Hematopoietic multipotent progenitor cell treated with erythropoietin and hydrocortisone succinate and interleukin-3 and kit ligand, for 6 days (in vitro differentiated cells): ENCODE data around the gene PXMP4.

Experiments used
- DNase-seq: peaks from one replicate; pipeline ENCODE4 v3.0.0-alpha.2; 2015

Gene PXMP4

DNA sequence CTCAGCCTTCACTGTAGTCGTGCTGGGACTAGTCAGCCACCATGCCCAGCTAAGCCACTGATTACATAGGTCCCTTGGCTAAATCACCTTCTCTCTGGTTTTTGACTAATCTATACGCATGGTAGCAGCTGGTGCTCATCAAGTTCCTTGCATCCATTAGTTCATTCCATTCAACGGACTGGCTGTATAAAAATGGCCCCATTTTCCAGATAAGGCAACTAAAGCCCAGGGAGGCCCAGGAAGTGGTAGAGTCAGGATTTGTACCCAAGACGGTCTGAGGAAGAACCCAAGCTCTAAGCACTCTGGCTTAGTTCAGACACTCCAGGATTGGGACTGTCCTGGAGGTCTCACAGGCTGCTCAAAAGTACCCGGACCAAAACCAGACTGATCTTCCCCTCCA is 38.8 kb downstream of the PXMP4 start:
- no peak for DNase-seq

DNA sequence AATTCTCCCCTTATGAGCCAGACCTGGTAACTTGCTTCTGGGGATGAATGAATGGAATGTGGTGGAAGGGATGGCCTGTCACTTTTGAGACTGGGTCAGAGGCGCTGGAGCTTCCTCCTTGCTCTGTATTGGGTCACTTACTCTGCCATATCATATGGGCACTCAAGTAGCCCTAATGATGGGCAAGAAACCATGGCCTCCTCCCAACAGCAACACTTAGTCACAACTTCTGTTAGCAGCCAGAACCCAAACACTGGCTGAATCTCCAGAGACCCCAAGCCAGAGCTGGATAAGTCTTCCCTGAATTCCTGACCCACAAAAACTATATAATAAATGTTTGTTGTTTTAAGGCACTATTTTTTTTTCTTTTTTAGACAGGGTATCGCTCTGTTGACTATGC is 39.4 kb downstream of the PXMP4 start:
- no peak for DNase-seq

DNA sequence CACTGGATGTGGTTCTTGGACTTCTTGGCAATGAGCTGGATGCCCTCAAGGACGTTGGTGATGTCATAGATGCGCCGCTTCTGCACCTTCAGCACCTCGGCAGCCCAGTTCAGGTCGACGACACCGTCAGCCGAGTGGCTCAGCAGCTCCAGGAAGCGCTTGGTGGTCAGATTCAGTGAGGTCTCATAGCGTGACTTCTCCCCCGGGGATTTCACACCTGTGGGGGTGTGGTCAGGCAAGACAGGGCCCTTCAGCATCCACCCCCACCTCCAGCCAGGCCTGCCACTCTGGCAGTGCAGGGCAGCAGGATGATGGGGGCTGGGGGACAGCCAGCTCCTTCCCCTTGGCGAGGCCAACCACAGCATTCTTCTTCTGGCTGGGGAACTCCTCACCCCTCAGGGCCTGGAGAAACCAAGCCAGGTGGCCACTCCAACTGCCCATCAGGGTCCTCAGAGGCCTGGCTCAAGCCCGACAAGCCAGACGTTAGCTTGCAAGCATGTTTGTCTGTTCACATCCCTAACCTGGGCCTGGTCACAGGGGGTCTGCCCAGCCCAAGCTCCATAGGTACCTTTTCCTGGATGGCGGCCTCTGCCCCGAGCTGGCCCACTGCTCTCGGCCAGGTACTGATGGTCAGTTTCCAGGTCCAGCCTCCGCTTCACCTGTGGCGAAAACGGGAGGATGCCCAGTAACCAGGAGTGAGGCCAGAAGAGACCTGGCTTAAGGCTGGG is 40.2 kb downstream of the PXMP4 start:
- no peak for DNase-seq

DNA sequence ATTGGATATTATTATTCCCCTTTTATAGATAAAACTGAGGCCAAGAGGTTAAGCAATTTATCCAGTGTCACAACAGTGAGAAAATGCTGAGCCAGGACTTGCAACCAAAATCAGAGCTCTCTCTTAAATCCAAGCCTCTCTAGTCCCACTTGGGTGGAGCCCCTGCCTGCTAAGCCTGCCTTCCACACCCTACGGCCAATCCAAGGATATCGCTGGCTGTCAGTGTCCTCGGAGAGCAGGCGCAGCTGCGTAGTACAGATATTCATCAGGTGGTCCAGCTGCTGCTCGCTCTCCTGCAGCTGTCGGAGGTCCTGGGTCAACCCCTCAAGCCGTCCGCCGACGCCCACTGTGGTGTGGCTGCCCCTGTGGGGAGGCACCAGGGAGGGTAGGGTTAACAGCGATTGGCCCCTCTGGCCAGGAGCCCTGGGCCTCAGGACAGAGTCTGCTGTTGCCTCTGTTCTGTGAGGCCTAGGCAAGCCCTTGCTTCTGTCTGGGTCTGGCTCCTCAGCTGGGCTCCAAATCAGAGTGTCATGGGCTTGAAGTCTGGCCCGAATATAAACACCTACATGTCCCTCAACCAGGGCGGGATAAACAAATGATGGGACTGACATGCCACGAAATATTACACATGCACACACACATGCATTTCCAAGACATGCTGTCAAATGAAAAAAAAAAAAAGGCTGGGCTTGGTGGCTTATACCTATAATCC is 42.0 kb downstream of the PXMP4 start:
- DNase-seq = no peak

DNA sequence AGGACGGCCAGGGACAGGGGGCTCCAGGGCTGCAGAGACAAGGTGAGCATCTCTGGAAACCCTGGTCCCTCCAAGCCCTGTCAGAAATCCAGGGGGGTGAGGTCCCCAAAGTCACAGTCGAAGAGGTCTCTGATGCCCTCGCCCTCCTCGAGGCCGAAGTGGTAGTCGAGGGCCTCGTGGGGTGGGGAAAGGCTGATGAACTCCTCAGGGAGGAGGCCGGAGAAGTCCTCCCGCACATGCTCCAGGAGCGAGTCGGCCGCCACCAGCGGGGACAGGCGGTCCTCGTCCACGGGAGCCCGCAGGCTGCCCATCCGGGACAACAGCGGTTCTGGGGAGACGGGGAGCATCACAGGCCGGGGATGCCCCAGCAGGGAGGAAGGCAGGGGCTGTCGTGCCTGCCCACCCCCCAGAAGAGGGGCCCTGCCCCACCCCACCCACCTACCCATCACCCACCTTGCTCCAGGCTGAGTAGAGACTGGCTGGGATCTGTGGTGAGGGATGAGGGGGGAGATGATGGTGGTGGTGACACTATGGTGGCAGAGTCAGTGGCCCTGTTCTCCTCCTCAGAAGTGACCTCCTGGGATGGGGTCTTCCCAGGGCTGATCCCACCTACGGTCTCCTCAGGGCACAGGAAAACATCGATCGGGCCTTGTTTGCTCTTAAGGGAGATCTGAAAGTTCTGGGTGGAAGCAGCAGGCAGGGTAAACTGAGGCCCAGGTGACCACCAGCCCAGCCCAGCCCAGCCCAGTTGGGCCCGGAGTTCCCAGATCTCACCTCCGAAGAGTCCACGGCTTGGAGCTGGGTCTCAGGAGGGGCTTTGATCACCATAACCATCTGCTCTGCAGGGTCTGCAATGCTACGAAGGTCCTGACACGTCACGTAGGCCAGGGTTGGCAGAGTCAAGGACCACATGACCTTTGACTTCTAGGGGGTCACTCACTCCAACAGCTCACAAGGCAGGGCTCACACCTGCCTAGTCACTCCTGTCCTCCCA is 43.2 kb downstream of the PXMP4 start:
- DNase-seq = no peak

DNA sequence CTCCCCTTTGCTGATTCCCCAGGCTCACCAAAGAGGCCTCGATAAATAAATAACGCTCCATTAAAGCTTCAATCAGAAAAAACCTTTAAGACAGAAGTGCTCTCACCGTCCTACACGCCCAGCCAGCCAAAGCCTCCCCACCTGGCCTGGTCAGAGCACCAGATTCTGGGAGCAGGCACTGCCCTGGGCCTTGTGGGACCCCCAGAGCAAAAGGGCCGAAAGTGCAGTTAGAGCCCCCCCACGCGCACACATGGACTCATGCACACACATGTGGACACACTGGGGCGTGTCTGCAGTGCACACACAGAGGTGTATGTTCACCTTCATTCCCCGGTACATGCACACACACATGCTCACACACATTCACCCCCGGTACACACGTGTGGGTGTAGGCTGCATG is 44.0 kb downstream of the PXMP4 start:
- DNase-seq = no peak

DNA sequence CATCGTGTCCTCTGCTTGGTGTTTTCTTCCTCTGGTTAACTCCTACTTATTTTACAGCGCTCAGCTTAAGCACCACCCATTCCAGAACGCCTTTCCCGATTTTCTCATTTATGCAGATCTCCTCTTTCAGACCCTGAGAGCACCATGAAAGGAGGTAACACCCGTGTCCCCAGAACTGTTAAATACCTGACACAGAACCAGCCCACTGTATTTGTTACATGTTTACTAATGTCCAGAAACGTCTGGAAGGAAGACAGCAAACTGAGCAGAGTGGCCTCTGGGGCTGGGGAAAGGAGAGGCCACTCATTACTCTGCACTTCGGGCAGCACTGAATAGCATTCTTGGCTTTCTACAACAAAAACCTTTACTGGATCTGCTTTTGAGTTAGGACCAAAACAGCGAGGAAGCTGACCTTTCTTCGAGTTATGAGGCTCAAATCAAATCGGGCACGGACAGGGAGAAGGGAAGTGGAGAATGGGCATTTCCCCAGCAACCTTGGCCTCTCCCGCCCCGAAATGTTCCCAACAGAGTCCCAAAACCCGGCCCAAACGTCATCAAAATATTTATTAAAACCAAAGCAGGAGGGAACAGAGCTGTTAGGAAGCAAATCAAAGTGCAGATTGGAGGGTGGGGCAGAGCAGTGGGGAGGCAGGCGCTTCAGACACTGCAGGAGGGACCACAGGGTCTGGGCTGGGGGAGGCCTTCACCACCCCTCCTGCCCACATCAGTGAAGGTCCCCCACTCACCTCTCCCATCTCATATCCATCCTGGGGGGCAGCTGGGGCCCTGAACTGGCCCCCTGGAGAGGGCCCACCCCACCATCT is 44.8 kb downstream of the PXMP4 start:
- DNase-seq = no peak

DNA sequence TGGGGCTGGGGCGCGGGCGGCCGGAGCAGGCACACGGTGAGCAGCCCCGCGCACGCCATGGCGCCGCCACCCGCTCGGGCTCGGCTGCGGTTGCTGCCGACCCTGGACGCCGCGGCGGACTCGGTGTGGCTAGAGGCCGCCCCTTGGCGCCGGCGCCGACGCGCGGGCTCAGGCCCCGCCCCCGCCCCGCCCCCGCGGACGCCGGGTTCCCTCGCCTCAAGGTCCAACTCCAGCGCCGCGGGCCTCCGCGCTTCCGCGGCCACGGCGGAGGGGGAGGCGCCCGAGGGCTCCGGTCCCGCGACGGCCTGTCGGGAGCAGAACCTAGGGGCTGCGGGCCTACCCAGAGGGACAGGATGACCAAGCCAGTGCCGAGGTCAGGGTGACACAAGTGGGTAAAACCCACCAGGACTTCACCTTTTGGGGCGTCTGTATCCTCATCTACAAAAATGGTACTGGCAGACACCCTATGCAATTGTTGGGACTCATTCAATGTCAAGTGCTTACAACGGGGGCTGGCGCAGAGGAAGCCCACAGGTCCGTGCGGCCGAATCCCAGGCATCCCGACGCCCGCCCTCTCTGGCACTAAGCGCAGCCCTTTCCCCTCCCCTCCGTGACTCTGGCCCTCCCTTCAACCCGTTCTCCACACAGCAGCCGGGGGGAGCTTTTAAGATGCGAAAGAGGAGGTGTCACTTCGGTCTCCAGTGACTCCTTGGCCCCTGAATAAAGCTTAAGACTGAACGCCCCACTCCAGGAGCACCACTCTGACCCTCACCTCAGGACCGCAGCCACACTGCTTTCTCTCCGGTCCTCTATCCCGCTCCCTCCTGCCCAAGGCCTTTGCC is 45.6 kb downstream of the PXMP4 start, which contains the start of gene NECAB3:
Gene NECAB3 (minus strand): TSS at position 135 of the 842 bp plus-strand sequence. CDS start 76 bp downstream, at position 59.
- DNase-seq = peak; percentile 80

DNA sequence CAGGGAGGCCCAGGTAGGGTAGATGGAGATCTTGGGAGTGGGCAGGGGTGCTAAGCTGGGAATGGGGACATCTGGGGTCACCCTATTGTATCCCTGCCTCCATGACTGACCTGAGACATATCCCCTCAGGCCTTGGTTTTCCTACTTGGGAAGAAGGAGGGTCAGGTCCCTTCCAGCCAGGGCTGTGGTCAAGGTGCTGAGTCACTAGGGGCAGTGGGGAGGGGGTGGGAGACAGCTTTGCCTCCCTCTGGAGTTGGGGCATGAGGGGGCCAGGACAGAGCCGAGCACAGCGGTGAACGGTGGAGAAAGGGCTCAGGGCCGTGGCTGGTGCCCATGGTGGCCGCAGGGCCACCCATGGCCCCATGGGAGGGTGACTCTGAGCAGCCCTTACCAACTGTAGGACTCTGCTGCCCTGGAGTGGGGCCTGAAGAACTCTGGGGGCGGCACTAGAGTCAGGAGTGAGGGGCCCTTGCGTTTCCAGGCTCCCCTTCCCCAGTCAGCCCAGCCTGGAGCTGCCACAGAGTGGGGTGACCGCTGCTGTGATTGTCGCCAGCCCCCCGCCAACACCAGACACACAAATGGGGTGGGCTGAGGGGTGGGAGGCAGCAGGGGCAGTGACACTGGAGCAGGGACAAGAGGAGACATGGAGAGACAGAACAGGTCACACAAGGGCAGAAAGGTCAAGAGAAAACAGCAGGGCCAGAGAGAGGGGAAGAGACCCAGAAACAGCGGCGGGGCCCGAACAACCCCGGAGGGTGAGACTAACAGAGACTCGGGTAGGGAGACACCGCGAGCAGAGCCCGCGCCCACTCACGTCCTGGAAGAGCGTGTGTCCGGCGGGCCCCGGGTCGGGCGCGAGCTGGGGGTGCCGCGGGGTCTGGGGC is 46.5 kb downstream of the PXMP4 start:
- peak; percentile 60 for DNase-seq

DNA sequence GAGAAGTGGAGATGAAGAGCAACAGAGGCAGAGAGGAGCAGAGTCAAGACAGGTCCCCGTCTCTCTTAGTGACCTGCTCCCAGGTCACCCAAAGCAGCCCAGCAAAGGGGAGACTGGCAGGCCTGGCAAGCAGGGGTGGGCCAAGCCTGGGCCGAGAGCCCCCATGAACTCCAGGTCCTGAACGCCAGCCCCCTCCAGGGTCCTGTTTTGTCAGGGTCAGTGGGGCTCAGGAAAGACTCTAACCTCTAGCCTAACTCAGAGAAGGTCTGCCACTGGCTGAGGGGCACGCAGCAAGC is 47.0 kb downstream of the PXMP4 start:
- no peak for DNase-seq

DNA sequence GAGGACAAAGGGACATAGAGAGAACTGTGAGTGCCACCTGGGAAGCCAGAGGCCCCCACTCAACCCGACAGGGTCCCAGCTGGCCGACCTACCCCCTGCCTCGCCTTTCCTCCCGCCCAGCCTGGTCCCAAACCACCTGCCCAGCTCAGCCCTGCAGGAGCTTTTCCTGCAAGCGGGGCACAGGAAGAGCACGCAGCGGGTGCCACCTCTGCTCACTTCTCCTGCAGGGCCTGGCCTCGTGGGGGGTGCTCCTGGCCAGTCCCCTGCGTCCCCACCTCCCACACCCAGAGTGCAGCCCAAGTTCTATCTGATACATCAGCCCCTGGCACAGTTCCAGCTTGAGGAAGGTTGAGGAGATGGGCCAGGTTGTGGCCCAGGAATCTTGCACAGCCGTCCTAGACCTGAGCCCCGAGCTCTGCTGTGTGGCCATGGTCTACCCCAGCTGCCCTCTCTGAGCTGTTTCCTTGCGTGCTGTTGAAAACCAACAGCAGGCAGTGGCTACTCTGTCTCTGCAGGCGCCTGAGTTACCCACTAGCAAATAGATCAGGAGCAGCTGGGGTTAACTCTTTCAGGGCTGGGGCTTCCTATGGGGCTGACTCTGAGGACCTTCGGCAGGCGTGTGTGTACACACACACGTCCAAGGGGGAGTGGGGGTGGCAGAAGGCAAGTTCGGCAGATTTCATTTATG is 47.5 kb downstream of the PXMP4 start:
- DNase-seq = peak; percentile 34

DNA sequence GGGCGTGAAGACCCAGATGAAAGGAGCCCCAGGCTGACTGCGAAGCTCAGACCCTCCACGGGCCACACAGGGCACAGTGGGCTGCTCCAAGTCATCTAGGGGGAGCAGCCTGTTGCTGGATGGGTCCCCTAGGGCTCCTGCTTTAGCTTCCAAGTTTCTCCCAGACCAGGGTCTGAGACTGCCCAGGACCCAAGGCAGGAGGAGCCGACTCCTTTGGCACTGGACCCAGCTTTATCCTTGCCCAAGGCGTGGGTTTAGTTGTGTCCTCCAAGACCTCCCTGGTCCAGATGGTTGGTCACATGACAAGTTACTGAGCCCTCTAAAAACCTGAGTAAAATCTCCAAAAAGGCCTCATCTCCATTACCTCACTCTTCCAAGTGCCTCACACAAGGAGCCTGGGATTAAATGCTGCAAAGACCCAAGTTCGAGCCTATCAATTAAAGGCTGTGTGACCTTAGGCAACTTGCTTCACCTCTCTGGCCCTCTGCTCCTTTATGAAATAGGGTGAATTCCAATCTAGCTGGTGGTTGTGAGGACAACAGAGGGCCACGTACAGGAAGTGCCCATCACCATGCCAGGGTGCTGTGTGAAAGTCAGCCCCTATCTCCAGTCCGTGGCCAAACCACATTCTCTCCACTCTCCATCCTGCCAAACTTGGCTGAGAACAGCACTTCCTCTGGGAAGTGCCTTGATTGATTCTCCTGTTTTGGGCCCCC is 48.4 kb downstream of the PXMP4 start:
- no peak for DNase-seq

DNA sequence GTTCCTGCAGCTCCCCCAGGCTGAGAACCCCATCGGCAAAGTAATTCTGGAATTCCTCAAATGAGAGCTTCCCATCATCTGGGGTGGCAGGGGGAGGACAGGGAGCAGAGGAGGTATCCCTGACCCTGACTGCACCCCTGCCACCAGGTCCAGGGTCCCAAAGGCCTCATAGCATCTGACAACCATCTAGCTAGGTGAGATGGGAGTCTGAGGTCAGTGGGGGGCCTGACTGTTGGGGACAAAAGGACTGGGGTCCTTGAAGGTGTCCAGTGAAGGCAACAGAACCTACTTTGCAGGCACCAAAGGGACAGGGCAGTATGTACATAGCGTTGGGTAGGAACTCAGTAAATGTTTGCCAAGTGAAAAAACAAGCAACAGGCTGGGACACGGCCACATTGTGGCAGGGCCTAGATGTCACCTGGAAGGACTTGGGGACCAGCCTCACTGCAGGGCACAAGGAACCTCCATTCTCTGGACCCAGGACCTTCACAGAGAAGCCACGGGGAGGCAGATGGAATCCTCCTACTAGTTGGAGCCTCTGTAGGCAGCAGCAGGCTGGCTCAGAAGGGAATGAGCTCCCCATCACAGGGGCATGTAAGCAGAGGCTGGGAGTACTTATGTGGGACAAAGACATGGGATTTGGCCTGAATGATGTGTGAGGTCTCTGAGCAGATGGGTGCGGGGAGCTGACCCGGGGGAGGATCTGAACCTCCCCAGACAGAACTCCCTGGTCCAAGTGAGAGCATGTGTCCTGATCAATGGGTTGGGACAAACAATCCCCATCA is 49.2 kb downstream of the PXMP4 start:
- DNase-seq = no peak

DNA sequence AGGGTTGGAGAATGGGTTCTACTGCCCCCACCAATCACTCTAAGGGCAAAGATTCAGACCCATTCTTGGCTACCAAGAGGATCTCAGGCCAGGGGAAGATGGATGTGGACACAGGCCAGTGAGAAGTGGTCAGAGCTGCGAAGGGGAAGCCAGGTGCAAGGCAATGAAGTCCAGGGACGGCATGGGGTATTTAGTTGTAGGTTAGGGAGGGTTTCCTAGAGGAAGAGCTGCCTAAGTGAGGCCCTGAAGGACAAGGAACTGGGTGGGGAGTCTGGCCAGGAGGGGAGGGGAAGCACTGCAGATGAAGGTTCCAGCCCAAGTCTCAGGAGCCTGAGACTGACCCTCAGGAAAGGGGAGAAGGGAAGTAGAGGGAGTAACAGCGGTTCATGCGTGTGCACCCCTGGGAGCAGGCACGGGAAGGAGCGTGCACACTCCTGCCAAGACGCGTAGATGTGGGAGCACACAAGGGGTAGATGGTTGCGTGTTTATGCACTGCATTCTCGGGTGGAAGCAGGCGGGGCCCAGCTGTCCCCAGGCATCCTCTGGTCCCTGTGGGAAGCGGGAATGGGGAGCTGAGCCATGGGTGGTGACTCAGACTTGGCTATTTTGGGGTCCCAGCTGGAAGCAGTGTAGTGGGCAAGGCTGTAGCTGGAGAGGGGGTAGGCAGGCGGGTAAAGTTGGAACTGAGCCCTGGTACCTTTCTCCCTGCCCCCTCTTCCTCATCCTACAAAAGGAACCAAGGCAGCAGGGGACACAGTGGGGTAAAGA is 50.1 kb downstream of the PXMP4 start:
- no peak for DNase-seq

DNA sequence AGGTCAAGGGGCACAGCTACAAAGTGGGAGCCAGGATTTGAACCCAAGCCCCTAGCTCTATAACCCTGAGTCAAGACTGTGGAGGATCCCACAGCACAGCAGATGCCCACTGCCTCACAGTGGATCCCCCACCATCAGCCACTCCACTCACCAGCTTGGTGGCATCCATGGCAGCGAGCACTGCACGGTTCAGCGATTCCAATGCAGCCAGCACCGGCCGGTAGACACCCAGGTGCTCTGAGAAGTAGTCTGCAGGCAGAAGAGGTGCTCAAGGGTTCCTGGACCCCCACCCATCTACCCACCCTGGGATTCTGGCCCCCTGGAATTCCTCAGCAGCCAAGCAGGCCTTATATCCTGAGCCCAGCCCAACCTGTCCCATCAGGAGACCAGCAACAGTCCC is 50.9 kb downstream of the PXMP4 start:
- no peak for DNase-seq

DNA sequence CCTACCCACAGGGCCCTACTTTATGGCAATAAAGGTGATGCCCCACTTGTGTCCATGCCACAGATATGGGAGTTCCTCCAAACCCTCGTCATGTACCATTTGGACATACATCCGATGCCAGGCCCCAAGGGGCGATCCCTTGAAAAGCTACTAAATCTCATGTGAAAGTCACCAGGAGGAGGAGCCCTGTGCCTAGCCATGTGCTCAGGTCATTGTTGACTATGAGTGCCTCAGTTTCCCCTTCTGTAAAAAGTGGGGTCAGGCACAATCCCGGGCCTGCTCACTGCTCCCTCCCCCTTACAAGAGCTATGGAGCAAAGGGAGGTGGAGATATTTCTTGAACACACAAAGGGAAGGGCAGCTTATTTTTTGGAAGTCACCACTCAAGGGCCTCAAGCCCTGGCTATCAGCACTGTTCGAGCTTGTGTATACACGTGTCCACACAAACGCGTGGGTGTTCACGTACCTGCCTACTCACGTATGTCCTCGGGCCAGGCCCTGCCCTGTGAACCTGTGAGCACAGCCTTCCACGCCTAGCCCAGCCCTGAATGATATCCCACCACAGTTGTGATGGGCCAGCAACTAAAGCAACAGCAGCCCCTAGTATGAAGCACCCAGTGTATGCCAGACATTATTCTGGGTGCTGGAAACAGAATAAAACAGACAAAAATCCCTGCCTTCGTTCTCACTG is 51.5 kb downstream of the PXMP4 start:
- no peak for DNase-seq
